Upper lobe of left lung (tissue), 6 donors: ENCODE measurements around the gene LRTM2. TPM values are rescaled to one million over a fixed set of nuclear protein-coding genes. Genes with fewer than 3 reads are reported as not detected.
A peak's percentile ranks its signal among the peaks of the same experiment; 100 is the strongest.

Experiments
- ATAC-seq, 2 donors: fragments of 200-7000 bp; cut with Tn5 transposase; one replicate each; pipeline ENCODE4 v1.9.1; 2022; ENCODE audit warnings: mild to moderate bottlenecking in 2 of 2, moderate library complexity in 2 of 2; ENCODE audit not compliant: low FRiP score in 2 of 2
- DNase-seq, 2 donors: peaks; one replicate each; pipeline ENCODE4 v3.0.0-alpha.2; 2019 to 2020
- H3K27ac ChIP-seq, 4 donors: fragments of 200-600 bp; sonication (generic); one replicate each; pipeline ENCODE4 v1.5.1; 2016 to 2019
- H3K27me3 ChIP-seq, 4 donors: fragments of 200-600 bp; sonication (generic); one replicate each; pipeline ENCODE4 v1.5.1; 2017 to 2019
- H3K36me3 ChIP-seq, 4 donors: fragments of 200-600 bp; sonication (generic); one replicate each; pipeline ENCODE4 v1.5.1; 2016 to 2019
- H3K4me1 ChIP-seq, 4 donors: fragments of 200-600 bp; sonication (generic); one replicate each; pipeline ENCODE4 v1.5.1; 2018 to 2019
- H3K4me3 ChIP-seq, 4 donors: fragments of 200-600 bp; sonication (generic); one replicate each; pipeline ENCODE4 v1.5.1; 2017 to 2019; ENCODE audit warnings: mild to moderate bottlenecking in 2 of 4, moderate library complexity in 1 of 4
- H3K9me3 ChIP-seq, 4 donors: fragments of 200-600 bp; sonication (generic); one replicate each; pipeline ENCODE4 v1.5.1; 2018 to 2019
- EP300 ChIP-seq, 4 donors: sonication (generic); formaldehyde crosslinking; IDR thresholded peaks; one replicate each; pipeline ENCODE4 v1.5.1; 2017; ENCODE audit warnings: antibody characterized with exemption in 4 of 4, control low read depth in 2 of 4
- POLR2A ChIP-seq, 4 donors: fragments of 450-650 bp; IDR thresholded peaks; one replicate each; pipeline ENCODE4 v1.5.1; 2016 to 2017; ENCODE audit warnings: antibody characterized with exemption in 4 of 4, mild to moderate bottlenecking in 2 of 4
- POLR2AphosphoS5 ChIP-seq, 2 donors: sonication (generic); formaldehyde crosslinking; IDR thresholded peaks; one replicate each; pipeline ENCODE4 v1.5.1; 2017; ENCODE audit warnings: antibody characterized with exemption in 2 of 2
- WGBS, 2 donors: methylation state at CpG; one replicate each; pipeline ENCODE4 v1.1.5; 2017 to 2018; 5-methylcytosine and 5-hydroxymethylcytosine counted together
- total RNA-seq, 6 donors: library from RNA; depleted of rRNA in 4 of 6; stranded (reverse); fragments of >200 nt in 4 of 6; gene quantifications; one replicate each; pipeline versions ENCODE4 v1.1.0 to v1.2.1, GENCODE V29; 2016 to 2021
- TF ChIP-seq, protein P1 (sequence below), 6 experiments: fragments of 450-650 bp in 4 of 6; fragments of 200-600 bp in 2 of 6; sonication (generic) in 2 of 6; IDR thresholded peaks; one replicate each; pipeline ENCODE4 v1.5.1; 2016 to 2019; ENCODE audit warnings: antibody characterized with exemption in 6 of 6
- donor health status: DM: no; HTN: no; CAD: no; lungs with moderate emphysema.
- donor health status: DM: no; HTN: yes; CAD: no; lungs with severe emphysema.

Gene LRTM2
- not detected for total RNA-seq

DNA sequence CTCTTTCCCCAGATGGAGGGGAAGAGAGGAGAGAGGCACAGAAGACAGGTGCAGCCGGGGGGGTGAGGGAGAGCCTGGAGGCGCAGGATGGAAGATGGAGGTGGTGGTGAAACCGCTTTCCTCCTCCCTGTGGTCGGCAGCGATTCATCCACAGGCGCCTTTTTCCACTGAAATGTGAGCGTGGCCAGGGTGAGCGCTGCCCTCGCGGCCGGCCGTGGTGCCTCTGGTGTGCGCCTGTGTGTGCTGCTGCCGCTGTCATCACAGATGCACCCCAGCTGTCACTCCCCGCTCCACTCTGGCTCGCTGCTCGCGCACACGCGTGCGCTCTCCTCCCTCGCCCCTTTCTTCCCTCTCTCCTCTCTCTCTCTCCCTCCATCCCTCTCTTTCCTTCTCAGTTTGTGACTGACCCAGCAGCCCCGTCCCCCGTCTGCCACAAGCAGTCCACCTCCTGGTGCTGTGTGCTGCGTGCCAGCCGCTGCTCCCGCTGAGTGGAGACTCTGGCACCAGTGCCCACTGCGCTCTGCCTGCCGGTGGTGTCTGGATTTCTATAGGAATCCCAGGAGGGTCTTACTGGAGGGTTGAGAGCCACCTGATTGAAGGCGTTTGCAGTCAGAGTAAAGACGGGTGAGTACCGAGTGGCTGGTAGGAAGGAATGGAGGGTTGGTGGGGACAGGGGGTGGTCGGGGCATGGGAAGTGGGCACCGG is at the start of gene LRTM2:
Gene LRTM2 (plus strand): TSS at position 375 of the 705 bp plus-strand sequence. CDS start 7,584 bp downstream, outside the sequence.
- 11 to 17% methylated on average over 34 of the region's 34 CpGs for WGBS, 2 donors
- H3K9me3 ChIP-seq, result no peaks in the 10 kb centered on the region
- H3K36me3 ChIP-seq, result no peaks in the 10 kb centered on the region
- H3K4me3 ChIP-seq, result no peak within 1 kb of the TSS
- peaks cover 0 to 18% (median 2%) of the 10 kb centered on the region in 4 donors for H3K27me3 ChIP-seq
- ATAC-seq (no peak), DNase-seq (peak in 1 of 2 donors; percentile 79)
- peaks cover 0 to 4% (median 0%) of the 10 kb centered on the region in 4 donors for H3K4me1 ChIP-seq
- no peak for TF ChIP-seq POLR2AphosphoS5 (IDR thresholded peaks at IDR 0.05)
- TF ChIP-seq, protein P1, sequence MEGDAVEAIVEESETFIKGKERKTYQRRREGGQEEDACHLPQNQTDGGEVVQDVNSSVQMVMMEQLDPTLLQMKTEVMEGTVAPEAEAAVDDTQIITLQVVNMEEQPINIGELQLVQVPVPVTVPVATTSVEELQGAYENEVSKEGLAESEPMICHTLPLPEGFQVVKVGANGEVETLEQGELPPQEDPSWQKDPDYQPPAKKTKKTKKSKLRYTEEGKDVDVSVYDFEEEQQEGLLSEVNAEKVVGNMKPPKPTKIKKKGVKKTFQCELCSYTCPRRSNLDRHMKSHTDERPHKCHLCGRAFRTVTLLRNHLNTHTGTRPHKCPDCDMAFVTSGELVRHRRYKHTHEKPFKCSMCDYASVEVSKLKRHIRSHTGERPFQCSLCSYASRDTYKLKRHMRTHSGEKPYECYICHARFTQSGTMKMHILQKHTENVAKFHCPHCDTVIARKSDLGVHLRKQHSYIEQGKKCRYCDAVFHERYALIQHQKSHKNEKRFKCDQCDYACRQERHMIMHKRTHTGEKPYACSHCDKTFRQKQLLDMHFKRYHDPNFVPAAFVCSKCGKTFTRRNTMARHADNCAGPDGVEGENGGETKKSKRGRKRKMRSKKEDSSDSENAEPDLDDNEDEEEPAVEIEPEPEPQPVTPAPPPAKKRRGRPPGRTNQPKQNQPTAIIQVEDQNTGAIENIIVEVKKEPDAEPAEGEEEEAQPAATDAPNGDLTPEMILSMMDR (IDR thresholded peaks at IDR 0.05), result no peak
- no peak for TF ChIP-seq EP300 (IDR thresholded peaks at IDR 0.05)
- no peak for TF ChIP-seq POLR2A (IDR thresholded peaks at IDR 0.05)
- H3K27ac ChIP-seq, result no peak within 1 kb of the TSS

DNA sequence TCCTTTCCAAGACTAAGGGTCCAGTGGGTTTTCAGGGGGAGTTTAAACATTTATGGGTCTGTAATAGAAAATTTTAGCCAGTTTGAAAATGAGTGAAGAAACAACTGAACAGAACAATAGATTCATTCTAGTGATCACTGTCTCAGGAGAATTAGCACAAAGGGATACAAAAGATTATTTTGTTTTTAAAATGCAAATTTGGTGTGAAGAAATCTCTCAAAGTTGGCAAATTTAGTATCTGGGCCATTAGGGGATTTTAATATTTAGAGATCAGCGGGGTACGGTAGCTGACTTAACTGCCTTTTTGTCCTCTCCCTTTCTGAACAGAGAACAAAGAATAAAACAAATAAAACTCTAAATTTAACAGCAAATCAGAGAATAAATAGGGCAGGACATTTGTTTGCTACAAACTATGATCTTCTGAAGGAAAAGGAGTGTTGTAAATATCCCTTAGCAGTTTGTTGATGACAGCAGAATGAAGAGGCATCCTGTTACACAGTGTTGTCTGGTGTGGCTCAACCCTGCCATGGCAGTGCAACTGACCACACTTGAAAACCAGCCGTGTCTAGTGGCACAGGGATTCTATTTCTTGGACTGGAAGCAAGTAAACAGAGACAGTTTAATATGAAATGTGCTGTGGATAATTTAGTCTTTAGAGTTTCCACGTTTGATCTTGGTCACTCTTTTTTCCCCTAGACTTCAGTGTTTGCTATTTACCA is 46.3 kb upstream of the LRTM2 start:
- Histone ChIP-seq H3K27ac (no peak overlapping the region), H3K4me3 (no peak overlapping the region), H3K9me3 (no peaks in the 10 kb centered on the region), H3K4me1 (peaks cover 0 to 8% (median 2%) of the 10 kb centered on the region in 4 donors), H3K36me3 (peaks cover 0 to 40% (median 3%) of the 10 kb centered on the region in 4 donors), H3K27me3 (no peaks in the 10 kb centered on the region)
- DNase-seq (no peak), ATAC-seq (no peak)
- 68 to 85% methylated on average over 4 of the region's 4 CpGs for WGBS, 2 donors
- no peak for TF ChIP-seq POLR2A (IDR thresholded peaks at IDR 0.05)
- no peak for TF ChIP-seq POLR2AphosphoS5 (IDR thresholded peaks at IDR 0.05)
- TF ChIP-seq, protein P1 (IDR thresholded peaks at IDR 0.05), result no peak
- TF ChIP-seq EP300 (IDR thresholded peaks at IDR 0.05), result no peak

DNA sequence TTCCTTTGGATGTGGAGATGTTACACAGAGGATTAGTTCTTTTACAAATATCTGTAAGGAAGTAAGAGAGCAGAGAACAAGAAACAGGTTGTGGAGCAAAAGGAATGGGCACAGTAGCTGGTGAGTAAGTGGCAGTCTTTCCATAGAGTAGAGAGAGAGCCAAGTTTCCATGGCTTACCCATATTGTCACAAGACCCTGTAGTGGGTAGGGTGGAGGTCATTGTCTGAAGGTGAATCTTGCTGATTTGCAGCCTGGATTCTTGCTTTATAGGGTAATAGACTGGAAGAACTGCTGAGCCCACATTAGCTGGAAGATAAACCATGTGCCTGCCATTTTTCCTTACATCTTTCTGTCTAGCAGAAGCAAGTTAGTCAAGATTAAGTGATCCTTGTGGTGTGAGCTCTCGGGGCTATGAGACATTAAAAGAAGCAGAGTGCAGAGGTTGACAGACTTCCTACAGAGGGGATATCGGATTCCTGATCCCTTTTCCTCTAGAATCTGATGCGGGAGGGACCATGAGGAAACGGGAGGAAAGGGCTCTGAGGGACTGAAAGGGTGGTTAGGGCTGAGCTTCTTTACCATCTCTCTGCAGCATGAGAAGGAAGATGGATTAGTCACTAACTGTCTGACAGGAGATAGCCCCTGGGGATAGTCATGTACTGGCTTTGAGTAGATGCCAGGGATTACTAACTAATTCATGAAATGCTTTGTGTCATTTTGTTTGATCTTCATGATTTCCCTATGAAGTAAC is 44.0 kb upstream of the LRTM2 start:
- peaks cover 0 to 37% (median 5%) of the 10 kb centered on the region in 4 donors for H3K36me3 ChIP-seq
- WGBS, 2 donors, result 89 to 90% methylated on average over 4 of the region's 4 CpGs

DNA sequence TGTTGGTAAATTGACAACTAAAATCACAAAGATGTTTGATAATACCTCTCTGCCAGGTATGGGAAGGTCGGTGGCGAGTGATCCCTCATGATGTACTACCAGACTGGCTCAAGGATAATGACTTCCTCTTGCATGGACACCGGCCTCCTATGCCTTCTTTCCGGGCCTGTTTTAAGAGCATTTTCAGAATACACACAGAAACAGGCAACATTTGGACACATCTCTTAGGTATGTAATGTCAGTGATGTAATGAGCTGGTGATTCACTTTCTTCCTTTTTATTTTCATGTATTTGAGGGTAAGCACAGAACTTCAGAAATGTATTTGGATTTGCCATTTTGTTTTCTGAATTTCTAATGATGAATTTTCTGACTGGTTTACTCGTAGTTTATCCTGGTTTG is 42.6 kb upstream of the LRTM2 start:
- 90 to 94% methylated on average over 5 of the region's 5 CpGs for WGBS, 2 donors
- no peak for TF ChIP-seq POLR2AphosphoS5 (IDR thresholded peaks at IDR 0.05)
- TF ChIP-seq, protein P1 (IDR thresholded peaks at IDR 0.05), result no peak
- no peak for TF ChIP-seq EP300 (IDR thresholded peaks at IDR 0.05)
- Histone ChIP-seq H3K27ac (no peak overlapping the region), H3K27me3 (no peaks in the 10 kb centered on the region), H3K4me1 (peaks cover 8 to 30% (median 19%) of the 10 kb centered on the region in 4 donors), H3K9me3 (no peaks in the 10 kb centered on the region), H3K36me3 (peaks cover 0 to 35% (median 5%) of the 10 kb centered on the region in 4 donors), H3K4me3 (no peak overlapping the region)
- DNase-seq, result no peak
- ATAC-seq, result peak in 1 of 2 donors; percentile 53

More for the DNA sequence above, 44.0 kb upstream of the LRTM2 start:
- TF ChIP-seq, protein P1 (IDR thresholded peaks at IDR 0.05), result no peak
- TF ChIP-seq POLR2A (IDR thresholded peaks at IDR 0.05) (no peak), EP300 (IDR thresholded peaks at IDR 0.05) (no peak), POLR2AphosphoS5 (IDR thresholded peaks at IDR 0.05) (no peak)
- no peak overlapping the region for H3K27ac ChIP-seq
- no peaks in the 10 kb centered on the region for H3K9me3 ChIP-seq
- H3K27me3 ChIP-seq, result no peaks in the 10 kb centered on the region
- no peak for DNase-seq
- peak in 1 of 2 donors; percentile 66 for ATAC-seq
- no peak overlapping the region for H3K4me3 ChIP-seq
- H3K4me1 ChIP-seq, result peaks cover 8 to 22% (median 15%) of the 10 kb centered on the region in 4 donors
